WTC11 (cell line): ENCODE results near the gene NDRG4.

Source experiments
- CTCF ChIP-seq: fragments of 200-600 bp; IDR thresholded peaks from 2 replicates; pipeline ENCODE4 v1.8.0; 2022; ENCODE audit warnings: antibody characterized with exemption
- FOXJ3 ChIP-seq: sonication (generic); formaldehyde crosslinking; IDR thresholded peaks from 2 replicates; pipeline ENCODE4 v1.9.0; 2021; ENCODE audit warnings: missing genetic modification reagents, mild to moderate bottlenecking, borderline replicate concordance
- GABPB1 ChIP-seq: sonication (generic); formaldehyde crosslinking; IDR thresholded peaks from 2 replicates; pipeline ENCODE4 v1.8.1; 2023; ENCODE audit warnings: mild to moderate bottlenecking, missing genetic modification reagents
- HMGXB4 ChIP-seq: sonication (generic); formaldehyde crosslinking; IDR thresholded peaks from 2 replicates; pipeline ENCODE4 v1.8.1; 2023; ENCODE audit warnings: mild to moderate bottlenecking, moderate library complexity, missing genetic modification reagents
- KAT7 ChIP-seq: sonication (generic); formaldehyde crosslinking; IDR thresholded peaks from 2 replicates; pipeline ENCODE4 v1.8.1; 2023; ENCODE audit warnings: missing genetic modification reagents, mild to moderate bottlenecking, borderline replicate concordance
- MAX ChIP-seq: sonication (generic); formaldehyde crosslinking; IDR thresholded peaks from 2 replicates; pipeline ENCODE4 v1.8.0; 2022; ENCODE audit warnings: mild to moderate bottlenecking, missing genetic modification reagents
- NFYB ChIP-seq: sonication (generic); formaldehyde crosslinking; conservative IDR thresholded peaks from 2 replicates; pipeline ENCODE4 v1.8.0; 2022; ENCODE audit warnings: low read depth, missing genetic modification reagents
- NR3C1 ChIP-seq: sonication (generic); formaldehyde crosslinking; conservative IDR thresholded peaks from 2 replicates; pipeline ENCODE4 v1.8.1; 2023; ENCODE audit warnings: low read depth, mild to moderate bottlenecking, missing genetic modification reagents
- PREB ChIP-seq: sonication (generic); formaldehyde crosslinking; IDR thresholded peaks from 2 replicates; pipeline ENCODE4 v1.8.1; 2022; ENCODE audit warnings: mild to moderate bottlenecking, missing genetic modification reagents, moderate library complexity, borderline replicate concordance
- RELA ChIP-seq: sonication (generic); formaldehyde crosslinking; IDR thresholded peaks from 2 replicates; pipeline ENCODE4 v1.8.1; 2022; ENCODE audit warnings: missing genetic modification reagents, mild to moderate bottlenecking, borderline replicate concordance
- TEAD4 ChIP-seq: sonication (generic); formaldehyde crosslinking; IDR thresholded peaks from 2 replicates; pipeline ENCODE4 v1.8.0; 2022; ENCODE audit warnings: mild to moderate bottlenecking, missing genetic modification reagents
- ZNF317 ChIP-seq: sonication (generic); formaldehyde crosslinking; IDR thresholded peaks from 2 replicates; pipeline ENCODE4 v1.8.1; 2023; ENCODE audit warnings: low read depth, mild to moderate bottlenecking, moderate library complexity, missing genetic modification reagents, borderline replicate concordance

GRCh38 chr16:58548378-58548777, 48.4 kb downstream of the NDRG4 start:
- no peak for TF ChIP-seq RELA (CRISPR knock-in tag)
- no peak for TF ChIP-seq PREB (CRISPR knock-in tag)
- TF ChIP-seq CTCF = no peak
- no peak for TF ChIP-seq TEAD4 (CRISPR knock-in tag)
- TF ChIP-seq NFYB (CRISPR knock-in tag) = no peak
- TF ChIP-seq FOXJ3 (CRISPR knock-in tag) = no peak
- TF ChIP-seq ZNF317 (CRISPR knock-in tag) = no peak
- no peak for TF ChIP-seq GABPB1 (CRISPR knock-in tag)
- TF ChIP-seq HMGXB4 (CRISPR knock-in tag) = no peak
- no peak for TF ChIP-seq MAX (CRISPR knock-in tag)
- no peak for TF ChIP-seq NR3C1 (CRISPR knock-in tag)
- TF ChIP-seq KAT7 (CRISPR knock-in tag) = no peak
